Right atrium auricular region (tissue), 2 donors: Measurements from ENCODE around the gene TSPOAP1. TPM values are rescaled to one million over a fixed set of nuclear protein-coding genes. Genes with fewer than 3 reads are reported as not detected.
A peak's percentile ranks its signal among the peaks of the same experiment; 100 is the strongest.

Experiments
- DNase-seq: peaks from one replicate; pipeline ENCODE4 v3.0.0-alpha.2; 2019; ENCODE audit warnings: low spot score
- H3K27ac ChIP-seq, 2 donors: fragments of 200-600 bp; sonication (generic); 1 replicate in 1 of 2; 2 replicates in 1 of 2; pipeline ENCODE4 v1.5.1; 2016 to 2019
- H3K27me3 ChIP-seq, 2 donors: fragments of 200-600 bp; sonication (generic); one replicate each; pipeline versions ENCODE4 v1.5.1 to v1.6.0; 2017 to 2019
- H3K36me3 ChIP-seq: fragments of 200-600 bp; sonication (generic); one replicate; pipeline ENCODE4 v1.5.1; 2016
- H3K4me1 ChIP-seq, 2 donors: fragments of 200-600 bp; sonication (generic); one replicate each; pipeline versions ENCODE4 v1.5.1 to v1.6.0; 2017 to 2019
- H3K4me3 ChIP-seq, 2 donors: fragments of 200-600 bp; sonication (generic); 1 replicate in 1 of 2; 2 replicates in 1 of 2; pipeline ENCODE4 v1.5.1; 2017 to 2019; ENCODE audit warnings: mild to moderate bottlenecking in 1 of 2, moderate library complexity in 1 of 2
- H3K9me3 ChIP-seq, 2 donors: fragments of 200-600 bp; sonication (generic); one replicate each; pipeline ENCODE4 v1.5.1; 2019
- total RNA-seq, 2 donors: library from RNA; depleted of rRNA; stranded (reverse); fragments of >200 nt; gene quantifications; one replicate each; pipeline ENCODE4 v1.1.0, GENCODE V29; 2016
- TF ChIP-seq, protein P1 (sequence below), 2 donors: fragments of 200-600 bp; sonication (generic); IDR thresholded peaks; one replicate each; pipeline ENCODE4 v1.5.1; 2019; ENCODE audit warnings: antibody characterized with exemption in 2 of 2

The TSPOAP1 gene
- total RNA-seq, 2 donors from 2014 or later, result 6.1 to 8.5 TPM

DNA sequence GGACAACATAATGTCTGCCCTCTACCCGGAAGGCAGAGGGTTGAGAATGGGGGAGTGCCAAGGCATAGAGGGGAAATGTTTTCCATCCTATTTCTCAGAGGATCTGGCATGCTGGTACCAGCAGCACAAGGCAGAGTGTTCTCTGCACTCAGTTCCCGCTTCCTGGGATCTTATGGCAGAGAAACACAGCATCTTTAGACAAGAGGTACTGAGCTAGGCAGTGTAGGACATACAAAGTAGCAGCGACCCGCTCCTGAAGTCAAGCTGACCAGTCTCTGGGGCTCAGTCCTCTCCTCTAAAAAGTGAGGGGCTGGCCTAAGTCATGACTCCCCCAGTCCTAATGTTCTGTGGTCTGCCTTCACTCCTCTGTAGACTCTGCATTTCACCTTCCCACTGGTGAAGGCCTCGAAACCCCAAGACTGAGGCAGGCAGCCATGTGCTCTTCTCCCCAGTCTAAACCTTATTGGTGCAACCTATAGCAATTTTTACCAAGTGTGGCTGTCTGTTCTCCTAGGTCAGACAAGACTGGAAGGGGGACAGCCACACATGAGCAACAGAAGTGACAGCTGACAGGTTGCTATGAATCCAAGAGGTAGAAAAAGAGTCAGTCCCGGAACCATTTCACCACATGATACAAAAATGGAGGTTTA is 11.3 kb upstream of the TSPOAP1 start:
- peak overlapping the region in 1 of 2 donors; percentile 6 for H3K4me3 ChIP-seq

DNA sequence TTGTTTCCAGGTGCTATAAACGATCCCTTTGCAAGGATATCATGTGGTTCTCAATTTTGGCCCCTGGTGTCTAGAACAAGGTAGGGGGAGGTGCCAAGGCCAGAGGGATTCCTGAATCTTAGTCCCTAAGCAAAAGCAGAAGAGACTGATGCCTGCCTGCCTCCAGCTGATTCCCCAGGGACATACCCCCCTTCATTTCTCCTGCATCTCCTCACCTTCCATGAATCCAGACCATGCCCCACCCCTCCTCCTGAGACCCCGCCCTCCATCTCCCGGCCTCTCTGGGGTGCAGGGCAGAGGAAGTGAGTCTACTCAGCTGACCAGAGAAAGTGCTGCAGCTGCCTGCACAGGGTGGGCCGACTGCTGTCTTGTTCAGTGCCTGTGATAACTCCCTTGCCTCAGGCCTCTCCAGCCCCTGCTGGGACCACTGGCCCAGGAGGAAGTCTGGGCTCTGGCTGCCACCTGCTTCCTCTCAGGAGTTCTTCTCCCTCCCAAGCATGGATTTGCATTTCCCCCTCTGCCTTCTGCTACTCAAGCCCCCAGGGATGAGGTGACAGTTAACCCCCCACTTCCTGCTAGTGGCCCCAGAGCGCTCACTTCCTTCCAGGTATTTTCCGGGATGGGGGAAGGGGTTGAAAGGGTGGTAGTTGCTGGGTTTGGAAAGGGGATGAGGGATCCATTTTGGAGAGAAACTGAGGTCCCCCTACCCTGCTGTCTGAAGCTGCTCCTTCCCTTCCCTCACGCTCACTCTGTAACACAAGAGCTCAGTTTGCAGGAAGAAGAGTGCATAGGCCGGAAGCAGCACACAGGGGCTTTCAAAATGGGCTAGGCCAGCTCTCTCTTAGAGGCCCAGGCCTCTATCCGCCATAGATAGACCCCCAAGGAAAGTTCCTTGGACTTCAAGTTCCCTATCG is 10.5 kb upstream of the TSPOAP1 start:
- H3K27ac ChIP-seq, result peak overlapping the region; percentile 64 to 68
- H3K4me1 ChIP-seq, result peaks cover 0 to 20% of the 10 kb centered on the region in 2 donors
- H3K36me3 ChIP-seq, result peaks cover 3% of the 10 kb centered on the region
- TF ChIP-seq, protein P1, sequence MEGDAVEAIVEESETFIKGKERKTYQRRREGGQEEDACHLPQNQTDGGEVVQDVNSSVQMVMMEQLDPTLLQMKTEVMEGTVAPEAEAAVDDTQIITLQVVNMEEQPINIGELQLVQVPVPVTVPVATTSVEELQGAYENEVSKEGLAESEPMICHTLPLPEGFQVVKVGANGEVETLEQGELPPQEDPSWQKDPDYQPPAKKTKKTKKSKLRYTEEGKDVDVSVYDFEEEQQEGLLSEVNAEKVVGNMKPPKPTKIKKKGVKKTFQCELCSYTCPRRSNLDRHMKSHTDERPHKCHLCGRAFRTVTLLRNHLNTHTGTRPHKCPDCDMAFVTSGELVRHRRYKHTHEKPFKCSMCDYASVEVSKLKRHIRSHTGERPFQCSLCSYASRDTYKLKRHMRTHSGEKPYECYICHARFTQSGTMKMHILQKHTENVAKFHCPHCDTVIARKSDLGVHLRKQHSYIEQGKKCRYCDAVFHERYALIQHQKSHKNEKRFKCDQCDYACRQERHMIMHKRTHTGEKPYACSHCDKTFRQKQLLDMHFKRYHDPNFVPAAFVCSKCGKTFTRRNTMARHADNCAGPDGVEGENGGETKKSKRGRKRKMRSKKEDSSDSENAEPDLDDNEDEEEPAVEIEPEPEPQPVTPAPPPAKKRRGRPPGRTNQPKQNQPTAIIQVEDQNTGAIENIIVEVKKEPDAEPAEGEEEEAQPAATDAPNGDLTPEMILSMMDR (IDR thresholded peaks at IDR 0.05), result no peak
- no peaks in the 10 kb centered on the region for H3K27me3 ChIP-seq
- no peak for DNase-seq
- H3K4me3 ChIP-seq, result peak overlapping the region in 1 of 2 donors; percentile 6
- no peaks in the 10 kb centered on the region for H3K9me3 ChIP-seq

More for the DNA sequence above, 11.3 kb upstream of the TSPOAP1 start:
- TF ChIP-seq, protein P1 (IDR thresholded peaks at IDR 0.05), result no peak
- Histone ChIP-seq H3K27me3 (no peaks in the 10 kb centered on the region), H3K4me1 (peaks cover 0 to 20% of the 10 kb centered on the region in 2 donors), H3K27ac (peak overlapping the region; percentile 42 to 64), H3K36me3 (peaks cover 10% of the 10 kb centered on the region), H3K9me3 (no peaks in the 10 kb centered on the region)
- DNase-seq, result no peak

DNA sequence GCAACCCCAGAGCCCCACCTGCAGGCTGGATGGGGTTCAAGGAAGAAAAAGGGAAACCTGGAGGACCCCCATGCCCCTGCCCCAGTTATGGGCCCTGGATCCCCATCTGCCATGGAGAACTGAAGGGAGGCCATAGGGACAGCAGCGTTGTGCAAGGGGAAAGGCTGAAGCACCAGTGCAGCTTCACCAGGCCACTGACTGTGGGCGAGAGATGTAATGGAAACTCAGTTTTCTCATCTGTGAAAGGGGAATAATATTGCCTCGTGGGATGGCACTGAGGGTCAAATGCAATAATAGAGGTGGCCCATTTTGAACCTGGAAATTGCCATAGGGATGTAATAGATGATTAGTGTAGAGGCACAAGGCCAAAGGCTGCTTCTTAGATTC is 9.9 kb upstream of the TSPOAP1 start:
- Histone ChIP-seq H3K4me3 (no peak overlapping the region), H3K27me3 (no peaks in the 10 kb centered on the region), H3K36me3 (no peaks in the 10 kb centered on the region), H3K27ac (peak overlapping the region; percentile 64 to 68), H3K9me3 (no peaks in the 10 kb centered on the region), H3K4me1 (peaks cover 0 to 20% of the 10 kb centered on the region in 2 donors)
- no peak for DNase-seq
- TF ChIP-seq, protein P1 (IDR thresholded peaks at IDR 0.05), result no peak

DNA sequence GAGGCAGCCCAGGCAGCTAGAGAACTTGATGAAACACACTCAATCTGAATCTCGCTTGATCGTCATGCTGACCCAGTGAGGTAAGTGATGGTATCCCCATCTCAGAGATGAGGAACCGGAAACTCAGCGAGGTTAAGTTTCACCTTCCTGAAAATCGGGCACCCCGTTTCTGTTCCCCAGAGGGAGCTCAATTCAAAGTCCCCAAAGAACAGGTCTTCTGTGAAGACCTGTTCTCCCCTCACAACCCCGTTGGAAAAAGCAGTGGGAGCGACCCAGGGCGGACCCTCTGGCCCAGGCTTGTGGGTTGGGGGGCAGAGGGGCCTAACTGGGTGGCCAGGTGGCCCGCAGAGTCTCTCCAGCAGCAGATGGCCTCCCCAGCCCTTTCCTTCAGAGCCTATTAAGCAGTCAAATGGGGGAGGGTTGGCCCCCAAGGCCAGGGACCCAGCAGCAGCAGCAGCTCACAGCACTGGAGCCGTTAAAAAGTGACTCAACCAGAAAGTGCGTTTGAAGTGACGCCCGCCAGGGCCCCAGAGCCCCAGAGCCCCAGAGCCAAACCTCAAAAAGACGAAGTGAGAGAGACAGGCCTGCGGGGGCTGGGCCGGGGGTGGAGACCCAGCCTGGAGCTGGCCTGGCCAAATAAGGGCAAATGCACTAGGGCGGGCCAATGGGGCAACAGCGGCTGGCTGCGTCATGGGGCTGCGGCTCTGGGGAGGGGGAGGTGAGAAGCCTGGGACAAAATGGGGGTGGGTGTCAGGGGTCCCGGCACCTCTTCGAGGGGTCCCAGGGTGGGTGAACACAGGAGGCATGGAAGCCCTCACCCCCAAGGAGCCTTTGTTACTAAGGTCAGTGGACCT is 9.2 kb upstream of the TSPOAP1 start:
- H3K27ac ChIP-seq, result peak overlapping the region; percentile 64 to 68
- no peaks in the 10 kb centered on the region for H3K9me3 ChIP-seq
- TF ChIP-seq, protein P1 (IDR thresholded peaks at IDR 0.05), result no peak
- H3K4me3 ChIP-seq, result peak overlapping the region in 1 of 2 donors; percentile 19
- peak; percentile 86 for DNase-seq
- peaks cover 0 to 20% of the 10 kb centered on the region in 2 donors for H3K4me1 ChIP-seq
- no peaks in the 10 kb centered on the region for H3K36me3 ChIP-seq
- no peaks in the 10 kb centered on the region for H3K27me3 ChIP-seq

DNA sequence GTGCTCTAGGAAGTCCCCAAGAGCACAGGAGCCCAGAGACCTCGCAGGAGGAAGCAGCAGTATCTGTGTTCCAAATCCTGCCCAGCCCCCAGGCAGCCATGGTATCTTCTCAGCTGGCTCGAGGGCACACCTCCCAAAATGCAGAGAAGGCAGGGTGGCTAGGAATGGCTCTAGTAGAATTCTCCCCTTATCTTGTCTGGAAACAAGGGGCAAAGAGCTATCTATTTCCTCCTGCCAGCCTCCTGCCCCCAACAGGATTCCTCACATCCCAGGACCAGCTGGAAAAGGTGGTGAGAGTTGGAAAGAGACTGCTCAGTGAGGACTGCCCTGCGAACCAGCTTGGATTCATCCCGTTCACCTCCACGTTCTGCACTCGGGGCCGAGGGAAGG is 8.6 kb upstream of the TSPOAP1 start:
- no peaks in the 10 kb centered on the region for H3K9me3 ChIP-seq
- no peaks in the 10 kb centered on the region for H3K36me3 ChIP-seq
- no peak for DNase-seq
- H3K4me1 ChIP-seq, result peaks cover 0 to 20% of the 10 kb centered on the region in 2 donors
- no peaks in the 10 kb centered on the region for H3K27me3 ChIP-seq
- no peak overlapping the region for H3K4me3 ChIP-seq
- H3K27ac ChIP-seq, result peak overlapping the region; percentile 64 to 68
- TF ChIP-seq, protein P1 (IDR thresholded peaks at IDR 0.05), result no peak
